MM.1S (cell line): ENCODE data around the gene TCF12.

Experiments used
- CTCF ChIP-seq: fragments of 300-600 bp; sonication (generic); IDR thresholded peaks from 2 replicates; pipeline ENCODE4 v1.5.1; 2016; ENCODE audit warnings: antibody characterized with exemption, low read length, mixed read lengths
- EZH2 ChIP-seq: fragments of 300-600 bp; sonication (generic); optimal IDR thresholded peaks from 2 replicates; pipeline ENCODE3; 2017; ENCODE audit warnings: low read depth, mild to moderate bottlenecking, antibody characterized with exemption, low read length, mixed read lengths

DNA sequence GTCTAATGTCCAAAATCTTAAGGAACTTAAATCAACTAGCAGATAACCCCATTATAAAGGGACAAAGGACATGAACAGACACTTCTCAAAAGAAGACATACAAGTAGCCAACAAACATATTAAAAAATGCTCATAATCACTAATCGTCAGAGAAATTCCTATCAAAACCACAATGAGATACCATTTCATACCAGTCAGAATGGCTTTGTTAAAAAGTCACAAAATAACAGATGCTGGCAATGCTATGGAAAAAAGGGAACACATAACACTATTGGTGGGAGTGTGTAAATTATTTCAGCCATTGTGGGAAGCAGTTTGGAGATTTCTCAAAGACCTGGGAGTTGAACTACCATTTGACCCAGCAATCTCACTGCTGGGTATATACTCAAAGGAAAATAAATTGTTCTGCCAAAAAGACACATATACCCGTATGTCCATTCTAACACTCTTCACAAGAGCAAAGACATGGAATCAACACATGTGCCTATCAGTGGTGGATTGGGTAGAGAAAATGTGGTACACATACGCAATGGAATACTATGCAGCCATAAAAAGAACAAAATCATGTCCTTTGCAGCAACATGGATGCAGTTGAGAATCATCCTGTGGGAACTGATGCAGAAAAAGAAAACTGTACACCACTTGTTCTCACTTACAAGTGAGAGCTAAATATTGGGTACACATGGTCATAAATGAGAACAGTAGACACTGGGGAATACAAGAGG, 78.5 kb downstream of the TCF12 start:
- TF ChIP-seq CTCF (no peak), EZH2 (no peak)
